ENCODE measurements around the gene GSTM4.

- TF ChIP-seq CTCF (conservative IDR thresholded peaks at IDR 0.05) (no peak), EZH2 (IDR thresholded peaks at IDR 0.05; ENCODE audit: low read depth) (no peak)
These were observed 31.5 kb upstream of the GSTM4 start for GRCh38 chr1:109624201-109625010.

Data from PC-9 (cell line).